HG03520 (cell line): ENCODE measurements around the gene HACD2.

Experiments
- ATAC-seq: cut with Tn5 transposase; IDR thresholded peaks from one replicate; pipeline ENCODE4 v1.9.1; 2021; ENCODE audit warnings: mild to moderate bottlenecking, moderate library complexity; ENCODE audit not compliant: unreplicated experiment

Gene HACD2

DNA sequence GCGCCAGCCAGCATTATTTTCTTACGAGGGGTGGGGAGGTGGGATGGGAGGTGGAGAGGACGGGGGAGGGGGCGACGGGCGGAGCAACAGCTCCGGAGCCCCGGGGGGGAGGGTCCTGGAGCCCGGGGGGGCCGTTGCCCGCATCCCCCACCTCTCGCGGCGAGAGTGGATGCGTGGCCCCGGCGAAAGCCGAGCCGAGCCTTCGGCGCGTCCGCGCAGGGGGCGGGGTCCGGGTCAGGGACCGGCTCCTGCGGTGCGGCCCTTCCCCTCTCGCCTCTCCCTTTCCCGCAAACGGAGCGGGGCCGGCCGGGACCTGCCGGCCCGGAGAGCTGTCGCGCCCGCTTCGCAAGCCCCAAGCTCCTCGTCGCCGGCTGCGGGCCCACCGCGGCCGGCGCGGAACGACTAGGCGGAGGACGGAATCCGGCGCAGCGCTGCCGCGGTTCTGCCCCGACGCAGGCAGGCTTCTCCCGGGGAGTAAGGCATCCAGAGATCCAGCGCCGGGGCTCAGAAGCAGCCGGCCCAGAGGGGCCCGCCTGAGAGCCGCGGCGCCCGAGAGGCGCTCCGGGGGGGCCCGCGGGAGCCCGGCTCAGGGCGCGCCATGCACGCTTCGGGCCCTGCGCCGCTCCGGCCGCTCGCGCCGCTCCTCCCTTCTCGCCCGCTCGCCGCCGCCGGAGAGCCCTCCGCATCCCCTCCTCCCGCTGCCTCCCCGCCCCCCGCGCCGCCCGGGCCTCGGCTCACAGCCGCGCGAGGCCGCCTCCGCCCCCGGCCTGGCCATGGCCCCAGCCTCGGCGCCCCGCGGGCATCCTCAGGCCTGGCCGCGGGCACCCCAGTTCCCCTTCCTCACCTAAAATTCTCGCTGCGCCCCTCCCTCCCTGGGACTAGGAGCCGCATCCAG lies 135.5 kb downstream of the HACD2 start:
- ATAC-seq = no peak

DNA sequence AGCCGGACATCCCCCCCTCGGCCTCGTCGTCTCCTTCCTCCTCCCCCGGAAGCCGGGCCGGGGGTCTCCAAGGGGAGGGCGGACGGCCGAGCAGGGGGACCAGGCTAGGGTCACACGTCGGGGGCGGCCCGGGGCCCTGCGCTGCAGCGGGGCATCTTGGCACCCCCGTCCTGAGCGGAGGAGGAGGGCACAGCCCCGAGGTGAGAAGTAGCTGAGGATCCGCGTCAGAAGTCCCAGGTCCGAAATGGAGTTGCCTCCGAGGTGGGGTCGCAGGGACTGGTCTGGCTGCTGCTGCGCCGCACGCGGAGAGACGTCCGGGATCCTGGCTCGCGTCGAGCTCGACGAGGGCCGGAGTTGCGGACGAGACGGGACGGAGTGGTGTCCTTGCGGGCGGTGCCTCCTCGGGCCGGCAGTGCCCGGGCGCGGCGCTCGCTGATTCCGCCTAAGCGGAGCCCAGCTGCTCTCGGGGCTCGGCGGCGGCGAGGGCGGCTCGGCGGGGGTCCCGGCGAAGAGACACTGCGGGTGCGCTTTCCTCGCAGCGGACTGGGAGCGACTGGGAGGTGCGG lies 136.2 kb downstream of the HACD2 start, which contains the start of gene ADCY5:
ADCY5 (minus strand) TSS at position 555 of the 566 bp plus-strand sequence; CDS start at position 10, 545 bp downstream.
- ATAC-seq = no peak

DNA sequence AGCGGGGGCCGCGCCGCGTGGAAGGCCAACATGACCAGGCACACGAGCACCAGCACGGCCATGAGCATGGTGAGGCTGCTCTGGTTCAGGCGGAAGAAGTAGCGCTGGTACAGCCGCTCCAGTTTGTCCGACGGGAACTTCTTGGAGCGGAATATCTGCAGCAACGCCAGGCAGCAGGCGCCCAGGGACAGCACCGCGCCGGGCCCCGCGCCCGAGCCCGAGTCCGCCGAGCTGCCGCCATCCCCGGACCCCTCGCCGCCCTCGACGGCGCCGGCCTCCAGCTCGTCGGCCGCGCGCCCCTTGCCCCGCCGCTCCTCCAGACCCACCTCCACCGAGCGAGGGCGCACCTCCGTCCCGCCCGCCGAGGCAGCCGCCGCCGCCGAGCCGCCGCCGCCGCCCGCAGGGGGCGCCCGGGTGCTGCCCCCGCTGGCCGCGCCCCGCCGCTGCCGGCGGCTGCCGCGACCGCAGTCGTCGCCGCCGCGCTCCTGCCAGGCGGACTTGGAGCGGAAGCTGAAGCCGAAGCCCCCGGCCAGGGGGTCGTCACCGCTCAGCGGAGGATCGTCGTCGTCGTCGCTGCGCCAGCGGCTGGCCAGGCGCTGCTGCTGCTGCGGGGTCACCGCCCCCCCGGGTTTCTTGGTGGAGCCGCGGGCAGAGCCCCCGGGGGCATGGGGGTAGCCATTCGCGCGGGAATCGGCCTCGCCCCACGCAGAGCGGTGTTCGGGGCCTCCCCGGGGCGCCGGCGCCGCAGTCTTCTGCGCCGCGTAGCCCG lies 136.9 kb downstream of the HACD2 start:
- ATAC-seq = no peak

GRCh38 chr3:123447416-123447748 lies 137.5 kb downstream of the HACD2 start:
- ATAC-seq = no peak

DNA sequence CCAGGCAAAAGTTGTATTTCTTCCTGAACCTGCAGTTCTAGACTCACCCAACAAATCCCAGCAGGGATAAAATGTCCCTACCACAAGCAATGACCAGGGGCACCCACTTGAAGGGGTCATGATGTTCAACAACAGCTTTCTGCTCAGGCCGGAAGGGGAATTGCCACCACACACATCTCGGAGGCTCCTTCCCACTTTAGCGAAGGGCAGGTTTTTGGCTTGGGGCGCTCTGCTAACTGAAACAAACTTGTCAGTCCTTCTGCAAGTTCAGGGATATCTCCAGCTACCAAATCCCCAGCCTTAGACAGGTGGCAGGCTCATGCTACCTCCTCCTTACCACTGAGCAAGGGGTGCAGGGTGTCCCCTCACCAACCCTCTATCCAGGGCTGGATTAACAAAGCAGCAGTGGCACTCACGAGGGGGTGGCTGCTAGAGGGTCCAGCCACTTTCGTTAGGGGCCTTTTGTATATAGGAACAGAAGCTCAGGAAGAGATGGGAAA lies 138.2 kb downstream of the HACD2 start:
- ATAC-seq = no peak

GRCh38 chr3:123446210-123446609 lies 138.6 kb downstream of the HACD2 start:
- ATAC-seq = no peak

GRCh38 chr3:123445702-123446101 lies 139.2 kb downstream of the HACD2 start:
- ATAC-seq = no peak

GRCh38 chr3:123444744-123445143 lies 140.1 kb downstream of the HACD2 start:
- ATAC-seq = no peak

DNA sequence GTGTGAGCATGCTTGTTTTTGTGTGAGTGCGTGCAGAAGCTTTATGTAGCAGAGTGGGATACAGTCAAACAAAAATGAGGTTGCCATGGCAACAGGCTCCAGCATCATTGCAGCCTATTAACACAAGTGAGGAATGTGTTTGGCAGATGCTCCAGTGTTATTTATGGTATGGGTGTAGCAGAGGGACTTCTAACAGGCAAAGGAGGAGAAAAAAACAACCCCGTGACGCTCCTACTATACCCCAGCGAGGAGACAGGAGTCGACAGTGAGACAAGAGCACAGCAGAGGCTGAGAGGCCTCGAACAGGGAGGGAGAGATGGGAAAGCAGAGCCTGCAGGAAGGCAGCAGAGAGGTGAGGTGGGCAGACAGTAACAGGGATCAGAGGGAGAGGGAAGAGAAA lies 140.8 kb downstream of the HACD2 start:
- ATAC-seq = no peak

DNA sequence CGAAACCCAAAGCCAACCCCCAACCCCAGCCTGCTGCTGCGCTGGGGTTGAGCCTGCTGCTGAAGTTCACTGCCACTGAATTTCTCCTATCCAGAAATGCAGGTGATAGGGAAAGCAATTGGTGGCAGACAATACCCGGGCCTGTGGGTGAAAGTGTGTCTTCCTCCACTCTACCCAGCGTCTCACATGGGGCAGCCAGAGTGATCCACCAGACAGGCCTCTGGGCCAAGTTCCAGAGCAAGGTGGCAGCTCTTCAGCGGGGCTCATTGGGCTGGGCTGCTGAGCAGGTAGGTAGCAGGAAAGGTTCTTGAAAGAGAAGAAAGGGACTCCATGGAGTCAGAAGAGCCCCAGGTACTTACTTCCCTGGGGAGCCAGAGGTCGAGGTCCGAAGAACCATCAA lies 141.9 kb downstream of the HACD2 start:
- ATAC-seq = no peak

DNA sequence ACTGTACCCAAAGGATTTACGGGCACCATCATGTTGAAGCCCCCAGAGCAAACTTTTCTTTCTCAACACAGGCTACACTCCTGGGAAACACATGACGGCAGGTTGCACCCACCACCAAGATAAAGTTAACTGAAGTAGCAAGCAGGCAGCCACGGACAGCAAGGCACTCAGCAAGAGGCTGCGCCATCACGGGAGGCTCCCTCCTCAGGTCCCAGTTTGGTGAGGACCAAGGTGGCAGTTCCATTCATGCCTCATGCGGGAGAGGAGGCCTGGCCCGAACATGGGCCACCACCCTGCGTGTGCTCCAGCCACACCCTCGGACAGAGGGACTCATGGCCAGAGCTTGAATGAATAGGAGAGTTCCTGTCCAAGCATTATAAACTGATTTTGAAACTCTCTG lies 142.7 kb downstream of the HACD2 start:
- ATAC-seq = no peak
